Retinal pigment epithelial cell (primary cell): ENCODE results near the gene SLC4A4.

Source experiments
- DNase-seq: peaks from one replicate; pipeline ENCODE4 v3.0.0-alpha.2; 2010; ENCODE audit warnings: low read depth
- H3K4me3 ChIP-seq: 2 replicates; pipeline ENCODE4 v1.5.1; 2011; ENCODE audit warnings: mild to moderate bottlenecking, low read length, control low read depth, moderate library complexity
- TF ChIP-seq, protein P1 (sequence below): conservative IDR thresholded peaks from 2 replicates; pipeline ENCODE4 v1.5.1; 2011; ENCODE audit warnings: low read depth, low read length, control low read depth, inconsistent platforms

The SLC4A4 gene

DNA sequence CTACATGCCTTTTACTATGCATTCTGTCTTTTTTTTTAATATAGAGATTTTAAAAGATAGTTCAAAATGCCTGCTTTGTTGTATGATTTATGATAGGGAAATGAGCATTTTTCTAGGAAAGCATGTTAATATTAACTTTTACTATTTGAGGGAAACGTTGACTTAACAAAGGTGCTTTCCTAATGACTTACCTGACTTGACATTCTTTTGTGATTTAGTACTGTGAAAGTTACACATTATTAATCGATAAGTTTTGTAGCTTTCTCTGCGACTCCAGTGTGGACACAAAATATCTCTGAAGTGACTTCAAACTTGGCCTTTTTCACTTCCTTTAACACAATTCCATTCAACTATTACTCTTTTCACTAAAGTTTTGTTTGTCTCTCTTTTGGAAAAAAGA lies 260.8 kb downstream of the SLC4A4 start:
- no peak overlapping the region for H3K4me3 ChIP-seq
- TF ChIP-seq, protein P1, sequence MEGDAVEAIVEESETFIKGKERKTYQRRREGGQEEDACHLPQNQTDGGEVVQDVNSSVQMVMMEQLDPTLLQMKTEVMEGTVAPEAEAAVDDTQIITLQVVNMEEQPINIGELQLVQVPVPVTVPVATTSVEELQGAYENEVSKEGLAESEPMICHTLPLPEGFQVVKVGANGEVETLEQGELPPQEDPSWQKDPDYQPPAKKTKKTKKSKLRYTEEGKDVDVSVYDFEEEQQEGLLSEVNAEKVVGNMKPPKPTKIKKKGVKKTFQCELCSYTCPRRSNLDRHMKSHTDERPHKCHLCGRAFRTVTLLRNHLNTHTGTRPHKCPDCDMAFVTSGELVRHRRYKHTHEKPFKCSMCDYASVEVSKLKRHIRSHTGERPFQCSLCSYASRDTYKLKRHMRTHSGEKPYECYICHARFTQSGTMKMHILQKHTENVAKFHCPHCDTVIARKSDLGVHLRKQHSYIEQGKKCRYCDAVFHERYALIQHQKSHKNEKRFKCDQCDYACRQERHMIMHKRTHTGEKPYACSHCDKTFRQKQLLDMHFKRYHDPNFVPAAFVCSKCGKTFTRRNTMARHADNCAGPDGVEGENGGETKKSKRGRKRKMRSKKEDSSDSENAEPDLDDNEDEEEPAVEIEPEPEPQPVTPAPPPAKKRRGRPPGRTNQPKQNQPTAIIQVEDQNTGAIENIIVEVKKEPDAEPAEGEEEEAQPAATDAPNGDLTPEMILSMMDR, result no peak
- no peak for DNase-seq

DNA sequence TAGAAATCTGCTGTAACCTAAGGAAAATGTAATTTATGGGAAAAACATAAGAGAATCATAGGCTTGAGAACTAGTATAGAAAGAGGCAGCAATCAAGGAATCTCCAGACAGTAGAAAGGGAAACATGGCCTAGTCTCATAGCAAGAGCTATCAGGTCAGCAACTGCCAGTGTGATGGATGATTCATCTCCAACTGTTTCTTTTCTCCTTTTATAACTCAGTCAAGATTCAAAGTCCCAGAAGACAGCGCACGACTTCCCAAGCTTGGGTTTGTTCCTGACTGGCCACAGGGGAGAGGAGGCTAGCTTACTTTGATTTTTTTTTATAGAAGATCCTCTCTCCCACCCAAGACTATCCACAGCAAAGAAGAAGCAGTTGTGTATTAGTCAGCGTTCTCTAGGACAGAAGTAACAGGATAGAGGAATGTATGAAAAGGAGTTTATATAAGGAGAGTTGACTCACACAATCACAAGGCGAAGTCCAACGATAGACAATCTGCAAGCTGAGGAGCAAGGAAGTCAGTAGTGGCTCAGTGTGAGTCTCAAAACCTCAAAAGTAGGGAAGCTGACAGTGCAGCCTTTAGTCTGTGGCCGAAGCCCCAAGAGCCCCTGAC lies 263.6 kb downstream of the SLC4A4 start:
- no peak for DNase-seq
- H3K4me3 ChIP-seq, result no peak overlapping the region
- TF ChIP-seq, protein P1, result no peak

DNA sequence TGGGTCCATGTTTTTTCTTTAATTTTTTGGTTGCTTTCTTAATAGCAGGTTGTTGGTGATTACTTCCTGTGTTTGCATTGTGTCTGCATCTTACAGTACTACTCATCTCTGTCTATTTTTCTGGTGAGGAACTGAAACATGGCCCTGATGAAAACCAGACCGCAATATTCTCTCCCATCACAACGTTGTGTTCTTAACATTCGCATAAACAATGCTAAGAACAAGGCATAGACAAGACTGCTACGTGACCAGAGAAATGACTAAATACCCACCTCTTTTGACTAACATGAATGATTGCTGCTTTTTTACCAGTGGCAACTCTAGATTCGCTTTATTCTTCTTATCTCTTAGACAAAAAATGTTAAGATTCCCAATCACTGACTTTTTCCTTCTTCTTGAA lies 266.0 kb downstream of the SLC4A4 start:
- DNase-seq, result no peak
- H3K4me3 ChIP-seq, result no peak overlapping the region
- TF ChIP-seq, protein P1, result no peak

DNA sequence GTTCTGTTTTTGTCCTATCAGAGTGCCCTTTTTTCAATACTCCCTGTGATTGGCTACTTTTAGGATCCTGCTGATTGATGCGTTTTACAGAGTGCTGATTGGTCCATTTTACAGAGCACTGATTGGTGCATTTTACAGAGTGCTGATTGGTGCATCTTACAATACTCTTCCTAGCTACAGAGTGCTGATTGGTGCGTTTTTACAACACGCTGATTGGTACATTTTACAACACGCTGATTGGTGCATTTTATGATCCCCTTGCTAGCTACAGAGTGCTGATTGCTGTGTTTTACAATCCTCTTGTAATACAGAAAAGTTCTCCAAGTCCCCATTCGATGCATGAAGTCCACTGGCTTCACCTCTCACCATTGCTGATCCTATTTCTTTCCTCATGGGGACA lies 268.3 kb downstream of the SLC4A4 start:
- TF ChIP-seq, protein P1, result no peak
- H3K4me3 ChIP-seq, result no peak overlapping the region
- no peak for DNase-seq

DNA sequence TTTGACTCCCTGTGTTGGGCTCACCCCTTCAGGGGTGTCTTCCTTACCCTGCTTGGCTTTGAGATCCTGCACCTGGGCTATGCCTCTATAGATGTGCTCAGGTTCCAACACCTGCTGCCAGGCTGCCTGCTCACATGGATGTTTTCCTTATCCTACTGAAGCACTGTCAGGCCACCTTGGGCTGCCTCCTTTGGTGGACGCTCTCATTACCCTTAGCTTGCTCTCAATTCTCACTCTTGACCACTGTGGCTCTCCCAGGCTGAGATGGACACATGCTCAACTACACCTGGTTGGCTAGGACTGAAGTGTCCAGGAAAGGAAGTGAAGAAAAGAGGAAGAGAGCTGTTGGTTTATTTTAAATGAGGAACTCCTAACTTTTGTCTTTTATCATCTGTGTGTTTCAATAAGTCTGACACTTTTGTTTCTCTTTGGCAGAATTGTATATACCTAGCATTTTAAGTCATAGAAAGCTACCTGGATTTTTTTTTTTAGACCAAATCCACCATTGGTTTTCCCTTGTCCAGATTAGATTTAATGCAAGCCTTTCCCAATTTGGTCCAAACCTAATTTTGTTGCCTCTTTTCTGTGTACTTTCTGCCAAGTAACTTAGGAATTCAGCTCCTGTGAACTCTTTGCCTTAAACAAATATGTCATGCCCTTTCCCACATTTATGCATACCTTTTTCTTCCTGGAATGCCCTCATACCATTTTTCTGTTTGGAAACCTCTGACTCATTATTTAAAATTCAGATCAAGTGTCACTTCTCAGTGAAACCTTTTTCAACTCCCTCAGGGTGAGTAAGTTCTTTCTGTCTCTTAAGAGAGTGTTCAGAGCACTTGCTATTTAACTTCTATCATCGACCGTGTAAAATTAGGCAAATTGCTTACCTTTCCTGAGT lies 269.2 kb downstream of the SLC4A4 start:
- H3K4me3 ChIP-seq, result no peak overlapping the region
- DNase-seq, result peak; percentile 66
- TF ChIP-seq, protein P1, result no peak

DNA sequence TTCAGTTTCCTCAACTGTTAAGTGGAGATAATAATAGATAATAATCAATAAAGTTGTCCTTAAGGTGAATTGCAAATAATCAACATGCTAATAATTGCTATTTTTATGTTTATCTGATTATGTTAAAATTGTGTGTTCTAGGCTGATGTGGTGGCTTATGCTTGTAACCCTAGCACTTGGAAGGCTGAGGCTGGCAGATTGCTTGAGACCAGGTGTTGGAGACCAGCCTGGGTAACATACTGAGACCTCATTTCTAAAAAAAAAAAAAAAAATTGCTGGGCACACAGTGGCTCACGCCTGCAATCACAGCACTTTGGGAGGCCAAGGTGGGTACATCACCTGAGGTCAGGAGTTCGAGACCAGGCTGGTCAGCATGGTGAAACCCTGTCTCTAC lies 269.9 kb downstream of the SLC4A4 start:
- TF ChIP-seq, protein P1, result no peak
- no peak for DNase-seq

GRCh38 chr4:71609167-71609566 lies 270.3 kb downstream of the SLC4A4 start:
- TF ChIP-seq, protein P1, result no peak
- DNase-seq, result no peak
- H3K4me3 ChIP-seq, result no peak overlapping the region

More for the DNA sequence above, 269.9 kb downstream of the SLC4A4 start:
- no peak overlapping the region for H3K4me3 ChIP-seq
